Limb (tissue), 2 donors: Measurements from ENCODE around the gene ACSF3.

ENCODE experiments used
- DNase-seq, 2 donors: peaks; one replicate each; pipeline ENCODE4 v3.0.0-alpha.2; 2016; ENCODE audit errors: extremely low spot score in 2 of 2

The ACSF3 gene

GRCh38 chr16:89142474-89143195, 49.0 kb downstream of the ACSF3 start:
- no peak for DNase-seq

- DNase-seq, result no peak
Measured at GRCh38 chr16:89143201-89143741, 49.6 kb downstream of the ACSF3 start.

- no peak for DNase-seq
Measured at GRCh38 chr16:89143911-89144675, 50.4 kb downstream of the ACSF3 start.

- DNase-seq, result no peak
Measured at GRCh38 chr16:89144681-89145080, 51.0 kb downstream of the ACSF3 start.

GRCh38 chr16:89145406-89146161, 51.9 kb downstream of the ACSF3 start:
- DNase-seq, result no peak

- no peak for DNase-seq
Measured at GRCh38 chr16:89146211-89147005, 52.8 kb downstream of the ACSF3 start.

- no peak for DNase-seq
Measured at GRCh38 chr16:89147085-89147817, 53.6 kb downstream of the ACSF3 start.

- DNase-seq, result peak in 1 of 2 donors; percentile 7
Measured at GRCh38 chr16:89149386-89149785, 55.7 kb downstream of the ACSF3 start.

- DNase-seq, result peak in 1 of 2 donors; percentile 18
Measured at GRCh38 chr16:89150090-89150835, 56.6 kb downstream of the ACSF3 start.

GRCh38 chr16:89150981-89151380, 57.3 kb downstream of the ACSF3 start:
- peak in 1 of 2 donors; percentile 11 for DNase-seq

- no peak for DNase-seq
Measured at GRCh38 chr16:89152831-89153700, 59.4 kb downstream of the ACSF3 start.

GRCh38 chr16:89153848-89154271, 60.2 kb downstream of the ACSF3 start:
- DNase-seq, result no peak

GRCh38 chr16:89154390-89155183, 60.9 kb downstream of the ACSF3 start:
- no peak for DNase-seq

- DNase-seq, result no peak
Measured at GRCh38 chr16:89155184-89155679, 61.6 kb downstream of the ACSF3 start.

- no peak for DNase-seq
Measured at GRCh38 chr16:89155851-89156739, 62.4 kb downstream of the ACSF3 start.
